ENCODE results near the gene MBD4. TPM values are rescaled to one million over a fixed set of nuclear protein-coding genes. Genes with fewer than 3 reads are reported as not detected.

Gene MBD4
- polyA plus RNA-seq, 3 donors: 25.6 to 31.5 (median 30.1) TPM

DNA sequence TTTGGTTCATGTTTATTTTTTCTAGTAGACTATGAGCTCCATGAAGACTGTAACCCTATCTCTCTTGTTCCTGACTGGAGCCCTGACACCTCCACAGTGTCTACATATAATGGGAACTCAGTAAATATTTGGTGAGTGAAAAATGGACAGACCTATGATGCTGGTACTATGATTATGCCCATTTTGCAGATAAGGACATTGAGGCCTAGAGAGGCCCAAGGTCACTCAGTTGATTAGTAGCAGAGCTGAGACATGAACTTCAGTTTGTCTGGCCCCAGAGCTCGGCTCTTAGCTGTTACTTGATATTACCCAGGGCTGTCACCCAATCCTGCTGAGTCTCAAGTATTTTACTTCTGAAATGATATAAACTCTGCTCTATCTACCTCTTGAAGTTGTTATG is 16.9 kb downstream of the MBD4 start:
- Mint-ChIP-seq H3K27ac (no peak overlapping the region), H3K4me3 (no peak overlapping the region), H3K4me1 (peaks cover 21% of the 10 kb centered on the region), H3K27me3 (ENCODE audit: low read depth in 3 of 3) (peaks cover 0 to 7% (median 4%) of the 10 kb centered on the region in 3 donors), H3K36me3 (peaks cover 4 to 16% of the 10 kb centered on the region in 2 donors), H3K9me3 (peaks cover 11 to 19% (median 16%) of the 10 kb centered on the region in 7 donors)
- Histone ChIP-seq H3K27ac (ENCODE audit: low read depth in 1 of 2, low read length in 2 of 2) (no peak overlapping the region), H3K36me3 (replicated peaks in 1 of 2; ENCODE audit: control insufficient read depth in 1 of 2, insufficient read depth in 2 of 2, low read length in 2 of 2) (no peaks in the 10 kb centered on the region), H3K27me3 (ENCODE audit: control insufficient read depth in 2 of 2, insufficient read depth in 2 of 2, low read length in 2 of 2) (no peaks in the 10 kb centered on the region), H4K20me1 (ENCODE audit: insufficient read depth, low read length) (no peaks in the 10 kb centered on the region), H3K9ac (ENCODE audit: insufficient read depth, low read length, poor library complexity, severe bottlenecking) (no peak overlapping the region), H2AFZ (ENCODE audit: insufficient read depth, low read depth, low read length, poor library complexity, severe bottlenecking) (no peak overlapping the region), H3K4me1 (ENCODE audit: control insufficient read depth in 1 of 2, insufficient read depth in 2 of 2, low read length in 2 of 2) (peaks cover 16 to 18% of the 10 kb centered on the region in 2 donors), H3K4me3 (replicated peaks in 1 of 3; ENCODE audit: low read depth in 2 of 3, low read length in 3 of 3) (no peak overlapping the region), H3K9me3 (replicated peaks in 1 of 2; ENCODE audit: control insufficient read depth in 1 of 2, insufficient read depth in 1 of 2, low read length in 2 of 2) (peaks cover 7 to 18% of the 10 kb centered on the region in 2 donors), H3K79me2 (ENCODE audit: insufficient read depth, low read length) (no peaks in the 10 kb centered on the region), H3K4me2 (replicated peaks; ENCODE audit: extremely low read depth, low read length, poor library complexity, severe bottlenecking) (no peak overlapping the region)
- WGBS (ENCODE audit: insufficient coverage): no CpG with 5 or more reads among the region's 1 CpG
- intact Hi-C loops (cut with micrococcal nuclease): no loop called here
- DNase-seq: no peak
- TF ChIP-seq, protein P1, sequence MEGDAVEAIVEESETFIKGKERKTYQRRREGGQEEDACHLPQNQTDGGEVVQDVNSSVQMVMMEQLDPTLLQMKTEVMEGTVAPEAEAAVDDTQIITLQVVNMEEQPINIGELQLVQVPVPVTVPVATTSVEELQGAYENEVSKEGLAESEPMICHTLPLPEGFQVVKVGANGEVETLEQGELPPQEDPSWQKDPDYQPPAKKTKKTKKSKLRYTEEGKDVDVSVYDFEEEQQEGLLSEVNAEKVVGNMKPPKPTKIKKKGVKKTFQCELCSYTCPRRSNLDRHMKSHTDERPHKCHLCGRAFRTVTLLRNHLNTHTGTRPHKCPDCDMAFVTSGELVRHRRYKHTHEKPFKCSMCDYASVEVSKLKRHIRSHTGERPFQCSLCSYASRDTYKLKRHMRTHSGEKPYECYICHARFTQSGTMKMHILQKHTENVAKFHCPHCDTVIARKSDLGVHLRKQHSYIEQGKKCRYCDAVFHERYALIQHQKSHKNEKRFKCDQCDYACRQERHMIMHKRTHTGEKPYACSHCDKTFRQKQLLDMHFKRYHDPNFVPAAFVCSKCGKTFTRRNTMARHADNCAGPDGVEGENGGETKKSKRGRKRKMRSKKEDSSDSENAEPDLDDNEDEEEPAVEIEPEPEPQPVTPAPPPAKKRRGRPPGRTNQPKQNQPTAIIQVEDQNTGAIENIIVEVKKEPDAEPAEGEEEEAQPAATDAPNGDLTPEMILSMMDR (IDR thresholded peaks at IDR 0.05): no peak

DNA sequence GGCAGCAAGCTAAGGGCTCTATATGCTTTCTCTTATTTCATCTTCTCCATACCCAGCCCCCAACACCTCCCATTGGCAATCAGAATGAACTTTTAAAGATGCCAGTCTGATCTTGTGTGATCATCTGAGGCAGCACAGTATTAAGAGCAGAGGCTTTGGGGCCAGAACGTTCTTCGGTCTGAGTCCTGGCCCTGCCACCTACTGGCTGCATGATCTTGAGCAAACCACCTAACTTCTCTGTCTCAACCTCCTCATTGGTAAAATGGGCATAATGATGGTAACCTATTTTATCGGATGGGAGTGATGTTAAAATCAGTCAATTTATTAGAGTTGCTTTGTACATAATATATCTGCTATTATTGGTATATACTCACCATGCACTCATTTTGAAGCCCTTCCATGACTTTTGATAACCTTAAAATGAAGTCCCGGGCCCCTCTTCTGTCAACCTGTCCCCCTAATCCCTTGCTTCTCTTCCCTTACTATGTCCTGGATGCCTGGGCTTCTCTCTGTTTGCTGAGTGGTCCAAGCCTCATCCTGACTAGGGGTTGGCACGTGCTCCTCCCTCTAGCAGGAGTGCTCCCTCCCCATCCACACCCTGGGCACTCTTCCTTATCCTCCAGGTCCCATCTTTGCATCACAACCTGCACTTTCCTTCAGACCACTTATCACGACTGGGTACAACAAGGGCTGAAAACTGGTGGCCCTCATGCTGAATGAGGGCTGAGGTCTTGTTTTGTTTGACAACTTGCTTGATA is 17.6 kb downstream of the MBD4 start:
- Histone ChIP-seq H3K79me2 (ENCODE audit: insufficient read depth, low read length) (no peaks in the 10 kb centered on the region), H3K4me1 (ENCODE audit: control insufficient read depth in 1 of 2, insufficient read depth in 2 of 2, low read length in 2 of 2) (peaks cover 9 to 10% of the 10 kb centered on the region in 2 donors), H3K9ac (ENCODE audit: insufficient read depth, low read length, poor library complexity, severe bottlenecking) (no peak overlapping the region), H3K4me2 (replicated peaks; ENCODE audit: extremely low read depth, low read length, poor library complexity, severe bottlenecking) (no peak overlapping the region), H4K20me1 (ENCODE audit: insufficient read depth, low read length) (no peaks in the 10 kb centered on the region), H3K36me3 (replicated peaks in 1 of 2; ENCODE audit: control insufficient read depth in 1 of 2, insufficient read depth in 2 of 2, low read length in 2 of 2) (no peaks in the 10 kb centered on the region), H3K27ac (ENCODE audit: low read depth in 1 of 2, low read length in 2 of 2) (no peak overlapping the region), H2AFZ (ENCODE audit: insufficient read depth, low read depth, low read length, poor library complexity, severe bottlenecking) (no peak overlapping the region), H3K27me3 (ENCODE audit: control insufficient read depth in 2 of 2, insufficient read depth in 2 of 2, low read length in 2 of 2) (no peaks in the 10 kb centered on the region), H3K4me3 (replicated peaks in 1 of 3; ENCODE audit: low read depth in 2 of 3, low read length in 3 of 3) (no peak overlapping the region), H3K9me3 (replicated peaks in 1 of 2; ENCODE audit: control insufficient read depth in 1 of 2, insufficient read depth in 1 of 2, low read length in 2 of 2) (peaks cover 7 to 18% of the 10 kb centered on the region in 2 donors)
- Mint-ChIP-seq H3K27me3 (ENCODE audit: low read depth in 3 of 3) (peaks cover 0 to 1% (median under 1%) of the 10 kb centered on the region in 3 donors), H3K4me3 (no peak overlapping the region), H3K9me3 (peaks cover 11 to 19% (median 16%) of the 10 kb centered on the region in 7 donors), H3K4me1 (peaks cover 14% of the 10 kb centered on the region), H3K36me3 (peaks cover 1 to 14% of the 10 kb centered on the region in 2 donors), H3K27ac (no peak overlapping the region)
- TF ChIP-seq, protein P1 (IDR thresholded peaks at IDR 0.05): no peak
- 100% methylated on average over 2 of the region's 6 CpGs for WGBS (ENCODE audit: insufficient coverage)
- no peak for DNase-seq
- intact Hi-C loops (cut with micrococcal nuclease): no loop called here

All from CD14-positive monocyte (primary cell).